Dendritic cell treated with granulocyte-macrophage colony-stimulating factor and Interleukin-4, amounts not matched to agents 40 ng/mL and 50 ng/mL, for 4 days (primary cell): ENCODE measurements around the gene ATP2A3.

Experiments used
- H3K27ac Mint-ChIP-seq: one replicate; pipeline ENCODE4 v1.8.0; 2022; ENCODE audit warnings: mild to moderate bottlenecking, mixed read lengths
- H3K27me3 Mint-ChIP-seq: one replicate; pipeline ENCODE4 v1.8.0; 2022; ENCODE audit warnings: mild to moderate bottlenecking, mixed read lengths
- H3K36me3 Mint-ChIP-seq: one replicate; pipeline ENCODE4 v1.8.0; 2022; ENCODE audit warnings: low read depth, mixed read lengths
- H3K4me1 Mint-ChIP-seq: one replicate; pipeline ENCODE4 v1.8.0; 2022; ENCODE audit warnings: low read depth, mixed read lengths
- H3K4me3 Mint-ChIP-seq: one replicate; pipeline ENCODE4 v1.8.0; 2022; ENCODE audit warnings: mild to moderate bottlenecking, moderate library complexity, mixed read lengths
- H3K9me3 Mint-ChIP-seq: one replicate; pipeline ENCODE4 v1.8.0; 2022; ENCODE audit warnings: mixed read lengths
- intact Hi-C: fragments of 100-400 bp; cut with micrococcal nuclease; formaldehyde crosslinking; loops from one replicate; pipeline ENCODE4 v1.15.0; 2022

The ATP2A3 gene

GRCh38 chr17:3916825-3917224 is 47.4 kb downstream of the ATP2A3 start:
- Mint-ChIP-seq H3K36me3 (peaks cover 9% of the 10 kb centered on the region), H3K4me3 (peak overlapping the region; percentile 82), H3K27ac (peak overlapping the region; percentile 92), H3K27me3 (peaks cover 2% of the 10 kb centered on the region), H3K4me1 (peaks cover 63% of the 10 kb centered on the region), H3K9me3 (no peaks in the 10 kb centered on the region)
- intact Hi-C loops = no loop called here

- Mint-ChIP-seq H3K4me1 (peaks cover 69% of the 10 kb centered on the region), H3K4me3 (peak within 1 kb of the TSS; percentile 82), H3K27me3 (peaks cover 2% of the 10 kb centered on the region)
Observed at GRCh38 chr17:3915995-3916696, 48.1 kb downstream of the ATP2A3 start, which contains the start of gene P2RX1. Gene P2RX1 (minus strand): TSS chr17:3916465. CDS start chr17:3916225, 240 bp downstream.

DNA sequence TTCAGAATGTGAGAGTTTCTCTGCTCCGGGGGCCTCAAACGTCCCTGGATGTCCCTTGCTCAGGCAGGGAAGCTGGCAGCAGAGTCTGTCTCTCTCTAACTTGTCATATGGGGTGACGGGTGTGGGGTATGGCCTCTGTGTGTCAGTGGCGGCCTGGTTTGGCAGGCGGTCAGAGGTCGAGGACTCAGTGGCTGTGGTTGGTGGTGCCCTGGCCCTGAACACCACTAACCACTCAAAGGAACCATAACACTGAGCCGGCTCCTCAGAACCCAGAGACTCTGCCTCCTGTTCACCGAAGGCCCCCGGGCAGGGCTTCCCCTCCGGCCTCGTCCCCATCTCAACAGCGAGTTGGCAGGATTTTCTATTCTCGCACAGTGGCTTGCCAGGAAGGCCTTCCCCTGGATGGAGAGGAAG is 48.6 kb downstream of the ATP2A3 start:
- H3K27ac Mint-ChIP-seq = peak overlapping the region; percentile 92
- H3K27me3 Mint-ChIP-seq = peaks cover 2% of the 10 kb centered on the region
- H3K36me3 Mint-ChIP-seq = peaks cover 14% of the 10 kb centered on the region
- peak overlapping the region; percentile 82 for H3K4me3 Mint-ChIP-seq
- no peaks in the 10 kb centered on the region for H3K9me3 Mint-ChIP-seq
- intact Hi-C loops = no loop called here
- peaks cover 73% of the 10 kb centered on the region for H3K4me1 Mint-ChIP-seq

More at GRCh38 chr17:3915995-3916696, 48.1 kb downstream of the ATP2A3 start, which contains the start of gene P2RX1:
- H3K36me3 Mint-ChIP-seq = peaks cover 12% of the 10 kb centered on the region
- no peaks in the 10 kb centered on the region for H3K9me3 Mint-ChIP-seq
- H3K27ac Mint-ChIP-seq = peak within 1 kb of the TSS; percentile 92
- intact Hi-C loops = no loop called here

- H3K4me3 Mint-ChIP-seq = peak overlapping the region; percentile 82
- H3K36me3 Mint-ChIP-seq = peaks cover 14% of the 10 kb centered on the region
- H3K4me1 Mint-ChIP-seq = peaks cover 86% of the 10 kb centered on the region
- no peaks in the 10 kb centered on the region for H3K9me3 Mint-ChIP-seq
- intact Hi-C loops = loop anchor here (5.0 kb wide), 2 partner anchors 48 to 93 kb away; partner anchors contain the start of gene ATP2A3
- peaks cover 2% of the 10 kb centered on the region for H3K27me3 Mint-ChIP-seq
- H3K27ac Mint-ChIP-seq = peak overlapping the region; percentile 92
Observed at GRCh38 chr17:3914312-3914670, 49.9 kb downstream of the ATP2A3 start.

DNA sequence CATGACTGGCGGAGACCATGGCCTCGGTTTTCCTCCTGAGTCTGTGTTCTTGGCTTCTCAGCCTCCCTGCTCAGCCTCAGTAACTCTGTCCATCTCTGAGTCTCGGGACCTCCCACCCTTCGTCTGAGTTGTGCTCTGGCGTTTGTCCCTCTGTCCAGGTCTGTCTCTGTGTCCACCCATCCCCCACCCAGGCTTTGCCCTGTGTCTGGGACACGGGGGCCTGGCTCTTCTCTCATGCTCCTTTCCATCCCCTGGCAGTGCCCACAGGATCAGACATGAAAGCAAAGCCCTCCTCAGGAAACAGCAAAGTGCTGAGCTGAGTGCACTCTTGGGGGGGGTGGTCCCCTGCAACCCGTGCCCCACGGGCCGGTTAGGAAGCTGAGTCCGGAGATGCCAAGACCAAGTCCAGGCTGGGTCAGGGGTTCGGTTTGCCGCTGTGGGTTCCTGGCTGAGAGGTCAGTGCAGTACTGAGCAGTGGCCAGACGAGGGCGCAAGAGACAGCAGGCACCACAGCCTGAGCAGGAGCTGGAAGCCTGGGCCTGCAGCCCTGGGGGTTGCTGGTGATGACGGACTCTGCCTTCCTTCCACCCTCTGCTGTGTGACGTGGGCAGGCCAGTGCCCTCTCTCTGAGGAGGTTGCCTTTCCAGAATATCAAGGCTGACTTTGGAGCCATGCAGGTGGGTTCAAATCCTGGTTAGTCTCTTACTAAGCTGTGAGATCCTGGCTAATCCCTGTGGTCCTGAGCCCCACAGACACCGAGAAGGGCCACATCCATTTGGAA is 50.5 kb downstream of the ATP2A3 start:
- peaks cover 88% of the 10 kb centered on the region for H3K4me1 Mint-ChIP-seq
- peak overlapping the region; percentile 82 for H3K4me3 Mint-ChIP-seq
- peaks cover 2% of the 10 kb centered on the region for H3K27me3 Mint-ChIP-seq
- H3K36me3 Mint-ChIP-seq = peaks cover 14% of the 10 kb centered on the region
- H3K9me3 Mint-ChIP-seq = no peaks in the 10 kb centered on the region
- intact Hi-C loops = loop anchor here (5.0 kb wide), 2 partner anchors 49 to 94 kb away; partner anchors contain the start of gene ATP2A3
- peak overlapping the region; percentile 92 for H3K27ac Mint-ChIP-seq

DNA sequence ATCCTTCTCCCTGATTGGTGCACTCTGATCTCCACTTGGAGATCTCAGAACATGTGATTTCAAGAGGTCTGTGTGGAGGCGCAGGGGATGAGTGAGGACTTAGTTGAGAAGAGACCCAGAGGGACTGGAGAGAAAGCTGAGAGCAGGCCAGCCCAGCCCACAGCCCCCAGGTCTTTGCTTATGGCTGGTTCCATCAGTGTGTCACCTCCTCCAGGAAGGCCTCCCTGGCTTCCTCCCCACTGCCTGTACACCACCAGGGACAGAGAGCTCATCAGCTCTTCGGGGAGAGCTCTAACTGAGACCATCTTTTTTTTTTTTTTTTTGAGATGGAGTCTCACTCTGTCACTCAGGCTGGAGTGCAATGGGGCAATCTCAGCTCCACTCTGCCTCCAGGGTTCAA is 51.4 kb downstream of the ATP2A3 start:
- H3K27ac Mint-ChIP-seq = peak overlapping the region; percentile 79
- peaks cover 2% of the 10 kb centered on the region for H3K27me3 Mint-ChIP-seq
- H3K4me1 Mint-ChIP-seq = peaks cover 87% of the 10 kb centered on the region
- no peaks in the 10 kb centered on the region for H3K9me3 Mint-ChIP-seq
- intact Hi-C loops = loop anchor here (5.0 kb wide), 2 partner anchors 49 to 94 kb away; partner anchors contain the start of gene ATP2A3
- peaks cover 15% of the 10 kb centered on the region for H3K36me3 Mint-ChIP-seq
- no peak overlapping the region for H3K4me3 Mint-ChIP-seq

- Mint-ChIP-seq H3K36me3 (peaks cover 23% of the 10 kb centered on the region), H3K27ac (peak overlapping the region; percentile 79), H3K4me3 (peak overlapping the region; percentile 64), H3K27me3 (peaks cover 2% of the 10 kb centered on the region), H3K9me3 (no peaks in the 10 kb centered on the region), H3K4me1 (peaks cover 74% of the 10 kb centered on the region)
- intact Hi-C loops = loop anchor here (5.0 kb wide), 2 partner anchors 51 to 96 kb away; partner anchors contain the start of gene ATP2A3
Observed at GRCh38 chr17:3911271-3912053, 52.8 kb downstream of the ATP2A3 start.

DNA sequence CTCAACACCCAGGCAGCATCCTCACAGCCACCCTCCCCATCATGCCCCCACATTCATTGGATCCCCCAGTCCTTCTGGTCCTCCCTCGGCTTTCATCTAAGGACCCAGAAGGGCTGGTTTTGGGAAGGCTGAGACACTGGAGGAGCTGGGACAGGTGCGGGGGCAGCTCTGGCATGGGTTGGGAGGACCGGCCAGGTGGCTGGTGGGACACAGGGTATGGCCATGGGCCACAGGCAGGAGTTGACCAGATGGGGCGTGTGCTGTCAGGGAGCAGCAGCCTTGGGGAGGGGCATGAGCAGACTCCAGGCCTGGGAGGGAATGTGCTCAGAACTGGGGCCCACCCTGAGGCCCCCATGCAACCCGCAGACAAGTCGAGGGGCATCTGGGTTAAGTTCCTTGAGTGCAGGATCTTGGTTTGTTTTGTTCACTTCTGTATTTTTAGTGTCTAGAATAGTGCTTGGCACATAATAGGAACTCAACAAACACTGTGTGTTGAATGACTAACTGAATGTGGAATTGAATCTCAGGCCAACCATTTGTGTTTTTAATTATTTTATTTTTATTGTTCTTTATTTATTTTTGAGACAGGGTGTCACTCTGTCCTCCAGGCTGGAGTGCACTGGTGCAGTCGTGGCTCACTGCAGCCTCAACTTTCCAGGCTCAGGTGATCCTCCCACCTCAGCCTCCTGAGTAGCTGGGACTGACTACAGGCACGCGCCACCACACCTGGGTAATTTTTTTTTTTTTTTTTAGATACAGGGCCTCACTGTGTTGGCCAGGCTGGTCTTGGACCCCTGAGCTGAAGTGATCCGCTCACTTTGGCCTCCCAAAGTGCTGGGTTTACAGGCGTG is 53.6 kb downstream of the ATP2A3 start:
- Mint-ChIP-seq H3K9me3 (no peaks in the 10 kb centered on the region), H3K36me3 (peaks cover 28% of the 10 kb centered on the region), H3K27ac (peak overlapping the region; percentile 79), H3K27me3 (peaks cover 2% of the 10 kb centered on the region), H3K4me3 (peak overlapping the region; percentile 64), H3K4me1 (peaks cover 65% of the 10 kb centered on the region)
- intact Hi-C loops = loop anchor here (5.0 kb wide), 2 partner anchors 52 to 97 kb away; partner anchors contain the start of gene ATP2A3

DNA sequence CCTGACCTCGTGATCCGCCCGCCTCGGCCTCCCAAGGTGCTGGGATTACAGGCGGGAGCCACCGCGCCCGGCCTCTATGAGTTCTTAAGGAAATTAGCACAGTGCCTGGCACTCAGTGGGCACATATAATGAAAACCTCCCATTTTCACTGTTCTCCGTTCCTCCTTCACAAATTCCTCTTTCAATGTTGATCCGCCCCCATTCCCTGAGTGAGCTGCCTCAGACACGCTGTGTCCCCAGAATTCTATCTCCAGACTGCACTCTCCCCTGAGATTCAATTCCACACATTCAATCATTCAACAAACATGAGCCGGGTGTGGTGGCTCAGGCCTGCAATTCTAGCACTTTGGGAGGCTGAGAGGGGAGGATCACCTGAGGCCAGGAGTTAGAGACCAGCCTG is 55.0 kb downstream of the ATP2A3 start:
- peaks cover 52% of the 10 kb centered on the region for H3K4me1 Mint-ChIP-seq
- H3K4me3 Mint-ChIP-seq = no peak overlapping the region
- H3K27me3 Mint-ChIP-seq = peaks cover 2% of the 10 kb centered on the region
- no peaks in the 10 kb centered on the region for H3K9me3 Mint-ChIP-seq
- no peak overlapping the region for H3K27ac Mint-ChIP-seq
- intact Hi-C loops = no loop called here
- peaks cover 32% of the 10 kb centered on the region for H3K36me3 Mint-ChIP-seq

DNA sequence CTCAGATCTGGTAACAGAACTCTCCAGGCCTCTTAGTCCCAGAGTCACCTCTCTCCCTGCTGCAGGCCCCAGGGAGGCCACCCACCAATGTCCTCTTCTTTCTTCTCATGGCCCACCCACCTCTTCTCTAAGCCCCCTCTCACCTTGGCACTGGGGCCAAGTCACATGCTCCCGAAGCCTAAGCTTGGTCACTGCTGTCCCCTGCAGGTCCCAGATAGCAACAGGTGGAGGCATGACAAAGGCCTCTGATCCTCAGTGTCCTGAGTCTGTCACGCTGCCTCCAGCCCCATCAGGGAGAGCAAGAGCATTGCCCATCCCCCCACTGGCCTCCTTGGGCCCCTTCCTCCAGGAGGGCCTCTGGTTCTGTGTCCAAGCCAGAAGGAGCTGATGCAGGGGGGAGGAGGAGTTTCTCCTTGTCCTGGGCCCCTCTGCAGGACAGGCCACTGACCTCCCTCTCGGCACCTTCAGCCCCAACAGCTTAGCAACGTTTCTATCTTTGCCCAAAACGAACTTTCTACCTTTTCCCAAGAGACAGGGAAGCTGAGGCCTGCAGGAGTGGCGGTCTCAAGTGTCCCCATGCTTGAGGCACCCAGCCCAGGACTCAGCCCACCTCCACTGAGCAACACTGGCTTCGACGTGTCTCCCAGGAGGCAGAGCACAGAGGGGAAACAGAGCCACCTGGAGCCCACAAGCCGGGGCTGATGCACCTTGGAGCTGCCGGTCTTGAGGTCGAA is 56.6 kb downstream of the ATP2A3 start:
- intact Hi-C loops = no loop called here
- Mint-ChIP-seq H3K4me3 (no peak overlapping the region), H3K4me1 (peaks cover 39% of the 10 kb centered on the region), H3K27ac (peak overlapping the region; percentile 23), H3K36me3 (peaks cover 39% of the 10 kb centered on the region), H3K27me3 (peaks cover 2% of the 10 kb centered on the region), H3K9me3 (no peaks in the 10 kb centered on the region)

DNA sequence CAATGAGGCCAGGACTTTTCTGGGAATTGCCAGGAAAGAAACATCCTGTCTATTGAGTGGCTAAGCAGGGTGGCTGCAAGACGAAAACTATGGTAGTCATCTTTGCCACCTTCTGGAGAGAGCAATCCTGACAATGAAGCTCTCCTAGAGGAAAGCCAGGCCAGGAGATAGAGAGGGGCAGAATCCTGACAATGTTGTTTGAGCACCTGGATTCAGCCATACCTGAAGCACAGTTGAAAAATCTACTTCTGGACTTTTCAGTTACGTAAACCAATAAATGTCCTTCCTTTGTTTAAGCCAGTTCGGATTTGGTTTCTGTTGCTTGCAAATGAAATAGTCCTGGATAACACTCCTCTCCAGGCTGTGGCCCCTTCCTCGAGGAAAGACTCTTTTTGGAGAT is 57.4 kb downstream of the ATP2A3 start:
- Mint-ChIP-seq H3K4me1 (peaks cover 33% of the 10 kb centered on the region), H3K27ac (no peak overlapping the region), H3K36me3 (peaks cover 41% of the 10 kb centered on the region), H3K4me3 (no peak overlapping the region), H3K9me3 (no peaks in the 10 kb centered on the region), H3K27me3 (no peaks in the 10 kb centered on the region)
- intact Hi-C loops = no loop called here

DNA sequence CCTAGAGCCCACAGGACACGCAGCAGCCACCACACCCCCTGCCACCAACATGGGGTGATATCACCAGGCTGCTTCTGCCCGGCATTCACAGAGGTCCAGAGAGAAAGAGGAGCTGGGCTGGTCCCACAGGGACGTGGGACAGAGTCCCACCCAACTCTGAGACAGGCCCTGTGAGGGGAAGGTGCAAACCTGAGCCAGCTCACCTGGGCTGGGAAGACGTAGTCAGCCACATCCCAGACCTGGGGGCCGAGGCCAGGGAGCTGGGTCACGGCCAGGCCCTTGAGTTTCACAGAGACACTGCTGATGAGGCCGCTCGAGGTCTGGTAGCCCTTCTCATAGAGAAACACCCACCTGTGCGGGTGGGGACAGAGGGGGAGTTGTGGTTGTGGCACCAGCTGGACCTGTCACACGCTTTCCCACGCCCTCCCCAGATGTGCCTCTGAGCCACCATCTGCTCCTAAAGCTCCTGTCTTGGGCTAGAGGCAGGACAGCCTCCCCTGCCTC is 59.2 kb downstream of the ATP2A3 start:
- peaks cover 17% of the 10 kb centered on the region for H3K4me1 Mint-ChIP-seq
- H3K36me3 Mint-ChIP-seq = peaks cover 53% of the 10 kb centered on the region
- H3K27me3 Mint-ChIP-seq = no peaks in the 10 kb centered on the region
- intact Hi-C loops = no loop called here
- H3K27ac Mint-ChIP-seq = no peak overlapping the region
- no peaks in the 10 kb centered on the region for H3K9me3 Mint-ChIP-seq
- no peak overlapping the region for H3K4me3 Mint-ChIP-seq
